Posterior cingulate gyrus (tissue), 11 donors: ENCODE results near the gene TINAG.

Experiments
- DNase-seq, 10 donors: peaks; one replicate each; pipeline versions ENCODE4 v3.0.0 to v3.0.0-alpha.2; 2020 to 2021; ENCODE audit warnings: mixed read lengths in 3 of 10
- intact Hi-C: fragments of 100-400 bp; cut with DNase I; formaldehyde crosslinking; loops from one replicate; pipeline ENCODE4 v1.15.1; 2023

The TINAG gene

DNA sequence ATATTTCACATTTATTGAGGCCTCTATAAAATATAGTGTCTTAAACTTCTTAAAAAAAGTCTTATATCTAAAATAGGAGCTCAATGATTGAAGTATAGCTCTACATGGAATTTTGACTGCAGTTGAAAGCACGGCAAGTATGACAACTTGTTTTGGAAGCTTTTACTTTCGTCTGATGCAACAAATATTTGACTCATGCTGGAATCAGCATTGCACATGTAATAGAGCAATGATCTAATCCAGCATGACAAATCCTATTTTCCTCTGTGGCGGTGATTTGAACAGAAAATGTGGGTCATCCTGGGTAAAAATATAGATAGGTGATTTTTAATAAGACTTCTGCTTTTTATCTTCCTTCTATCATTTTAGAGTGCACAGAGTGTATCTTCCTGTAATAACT lies 111.6 kb downstream of the TINAG start:
- intact Hi-C loops: no loop called here
- no peak for DNase-seq

DNA sequence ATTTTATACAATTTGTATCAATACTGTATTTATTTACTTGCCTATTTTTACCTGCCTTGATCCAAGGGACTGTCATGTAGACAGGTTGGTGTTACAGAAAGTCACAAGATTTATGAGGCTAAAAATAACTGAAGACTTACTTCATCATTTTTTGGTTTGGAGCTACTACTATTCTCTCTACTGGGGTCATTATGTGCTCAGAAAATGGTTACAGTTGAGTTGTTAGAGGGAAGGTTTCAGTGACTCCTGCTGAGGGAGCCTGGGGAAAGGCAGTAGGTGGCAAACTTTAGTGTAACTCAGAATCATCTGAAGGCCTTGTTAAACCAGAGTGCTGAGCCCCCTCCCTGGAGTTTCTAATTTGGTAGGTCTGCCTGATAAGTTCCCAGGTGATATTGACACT lies 118.8 kb downstream of the TINAG start:
- DNase-seq: no peak
- intact Hi-C loops: no loop called here

DNA sequence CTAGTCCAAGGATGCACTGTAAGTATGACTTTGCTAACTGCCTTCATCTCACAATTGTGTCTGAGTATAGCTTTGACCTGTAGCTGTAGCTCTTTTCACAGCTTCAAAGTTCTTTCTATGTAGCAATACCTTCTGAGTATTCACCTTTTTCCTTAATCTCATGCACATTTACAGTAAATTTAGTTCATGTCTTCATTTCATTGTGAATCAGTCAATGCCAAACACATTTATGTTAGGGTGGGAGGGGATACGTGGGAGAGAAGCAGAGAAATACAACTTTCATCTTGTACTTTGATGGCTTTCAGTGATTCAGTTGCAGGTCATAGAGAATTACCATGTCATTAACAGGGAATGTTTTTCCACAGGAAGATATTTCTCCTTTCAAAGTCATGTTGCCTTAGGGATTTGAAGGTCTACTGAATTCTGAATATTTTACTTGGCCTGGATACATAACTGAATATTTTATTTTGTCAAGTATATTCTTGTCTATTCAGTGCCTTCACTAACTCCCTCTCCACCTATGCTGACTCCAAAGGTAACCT lies 119.2 kb downstream of the TINAG start:
- intact Hi-C loops: no loop called here
- no peak for DNase-seq

DNA sequence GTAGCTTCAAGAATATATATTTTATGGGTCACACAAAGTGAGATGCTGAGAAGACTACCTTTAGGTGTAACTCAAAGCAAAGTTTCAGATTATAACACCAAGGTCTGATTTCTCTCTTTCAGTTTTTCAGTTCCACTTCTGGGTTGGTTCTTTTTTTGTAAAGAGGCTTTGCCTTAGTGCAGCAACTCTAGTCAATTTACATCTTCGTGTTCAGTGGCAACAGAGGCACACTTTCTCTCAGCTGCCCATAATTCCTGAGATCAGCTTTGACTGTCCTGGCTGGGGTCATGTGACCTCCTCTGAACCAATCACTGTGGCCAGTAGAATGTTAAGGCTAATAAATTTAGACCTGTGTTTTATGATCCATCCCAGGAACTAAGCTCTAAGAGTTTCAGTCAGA lies 120.2 kb downstream of the TINAG start:
- intact Hi-C loops: no loop called here

DNA sequence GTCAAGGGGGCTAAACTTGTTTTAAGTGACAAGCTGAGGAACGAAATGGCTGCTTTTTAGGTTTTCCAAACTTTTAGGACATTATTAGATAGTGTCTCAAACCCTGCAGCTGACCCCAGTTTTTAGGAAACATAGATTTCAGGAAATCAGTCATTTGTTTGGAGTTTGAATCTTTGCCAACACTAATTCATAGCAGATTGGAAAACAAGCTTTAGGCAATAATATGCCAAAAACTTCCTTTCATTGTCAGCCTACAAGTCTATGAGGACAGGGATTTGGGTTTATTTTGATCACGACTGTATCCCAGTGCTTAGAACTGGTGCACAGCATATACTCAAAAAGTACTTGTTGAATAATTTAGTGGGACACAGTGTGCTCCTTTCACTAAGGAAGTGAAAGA lies 123.2 kb downstream of the TINAG start:
- intact Hi-C loops: no loop called here
- DNase-seq: no peak

More for the DNA sequence above, 120.2 kb downstream of the TINAG start:
- DNase-seq: no peak
